ENCODE measurements around the gene RAPSN.

The RAPSN gene

DNA sequence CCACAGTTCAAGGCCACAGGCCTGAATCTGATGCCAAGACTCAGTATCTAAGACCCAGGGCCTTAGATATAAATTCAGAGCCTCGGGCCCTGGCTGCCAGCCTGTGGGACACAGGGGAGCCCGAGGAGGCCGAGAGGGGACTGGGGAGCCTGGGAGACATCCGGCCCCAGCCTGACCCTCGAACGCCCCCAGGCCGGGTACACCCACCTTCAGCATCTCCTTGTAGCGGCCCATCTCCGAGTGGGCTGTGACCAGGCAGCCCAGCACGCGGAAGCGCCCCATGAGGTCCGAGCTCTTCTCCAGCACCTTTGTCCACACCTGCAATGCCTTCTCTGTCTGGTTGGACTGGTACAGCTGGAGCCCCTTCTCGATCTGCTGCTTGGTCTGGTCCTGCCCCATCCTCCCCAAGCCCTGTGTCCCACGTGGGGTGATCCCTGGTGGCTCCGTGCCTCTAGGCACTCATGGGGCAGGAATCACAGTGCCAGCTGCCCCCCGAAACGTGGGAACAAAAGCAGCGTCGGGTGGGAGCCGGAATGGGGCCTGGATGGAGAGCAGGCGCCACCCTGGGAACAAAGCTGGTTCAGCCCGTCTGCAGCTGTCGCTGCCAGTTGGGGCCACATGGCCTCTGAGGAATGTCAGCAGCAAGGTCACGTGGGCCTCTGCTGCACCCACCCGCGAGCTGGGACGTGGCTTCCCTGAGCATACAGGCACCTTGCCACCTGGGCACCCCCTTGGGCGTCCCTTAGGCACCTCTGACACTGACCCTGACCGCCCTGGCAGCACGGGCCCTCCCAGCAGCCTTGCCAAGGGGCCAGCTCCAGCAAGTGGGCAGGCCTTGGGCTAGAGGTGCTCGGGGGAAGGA lies at the start of gene RAPSN:
TSS of gene RAPSN (minus strand) at position 571 of the 862 bp plus-strand sequence. CDS start at position 399, 172 bp downstream.
- no peak for DNase-seq (ENCODE audit: low read depth, low spot score)

GRCh38 chr11:47498149-47498548 lies 49.2 kb upstream of the RAPSN start:
- DNase-seq (ENCODE audit: low read depth, low spot score), result no peak

- DNase-seq (ENCODE audit: low read depth, low spot score), result no peak
Measured at GRCh38 chr11:47496808-47497207, 47.9 kb upstream of the RAPSN start.

GRCh38 chr11:47495856-47496217 lies 46.9 kb upstream of the RAPSN start:
- no peak for DNase-seq (ENCODE audit: low read depth, low spot score)

DNA sequence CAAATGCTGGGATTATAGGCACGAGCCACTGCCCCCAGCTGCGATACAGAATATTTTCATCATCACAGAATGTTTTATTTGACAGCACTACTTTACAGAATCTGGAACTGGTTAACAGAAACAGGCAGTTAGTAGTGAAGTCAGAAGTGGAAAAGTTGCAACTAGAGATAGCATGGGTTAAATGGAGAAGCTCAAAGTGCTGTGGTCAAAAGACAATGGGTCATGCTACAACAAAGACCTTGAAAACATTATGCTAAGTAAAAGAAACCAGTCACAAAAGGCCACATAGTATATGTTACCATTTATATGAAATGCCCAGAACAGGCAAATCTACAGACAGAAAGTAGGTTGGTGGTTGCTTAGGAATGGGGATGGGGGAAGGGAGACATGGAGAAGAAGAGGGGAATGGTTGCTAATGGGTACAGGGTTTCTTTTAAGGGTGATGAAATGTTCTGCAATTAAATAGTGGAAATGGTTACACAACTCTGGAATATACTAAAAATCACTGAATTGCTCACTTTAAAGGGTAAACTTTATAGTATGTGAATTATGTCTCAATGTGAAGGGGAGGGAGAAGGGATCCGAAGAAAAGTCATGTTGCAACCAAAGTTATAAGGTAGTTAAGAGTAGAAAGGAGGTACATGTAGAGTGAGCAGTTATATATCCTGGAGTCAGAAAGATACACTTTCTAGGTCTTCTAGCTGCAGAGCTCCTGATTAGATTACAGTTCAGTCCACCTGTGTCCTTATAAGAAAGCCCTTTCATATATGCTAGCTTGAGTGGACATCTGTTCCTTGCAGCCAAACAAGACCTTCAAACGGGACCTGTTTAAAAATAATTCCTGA lies 46.3 kb upstream of the RAPSN start:
- no peak for DNase-seq (ENCODE audit: low read depth, low spot score)

GRCh38 chr11:47489395-47489755 lies 40.4 kb upstream of the RAPSN start:
- no peak for DNase-seq (ENCODE audit: low read depth, low spot score)

GRCh38 chr11:47488674-47489394 lies 39.9 kb upstream of the RAPSN start:
- DNase-seq (ENCODE audit: low read depth, low spot score), result no peak

DNA sequence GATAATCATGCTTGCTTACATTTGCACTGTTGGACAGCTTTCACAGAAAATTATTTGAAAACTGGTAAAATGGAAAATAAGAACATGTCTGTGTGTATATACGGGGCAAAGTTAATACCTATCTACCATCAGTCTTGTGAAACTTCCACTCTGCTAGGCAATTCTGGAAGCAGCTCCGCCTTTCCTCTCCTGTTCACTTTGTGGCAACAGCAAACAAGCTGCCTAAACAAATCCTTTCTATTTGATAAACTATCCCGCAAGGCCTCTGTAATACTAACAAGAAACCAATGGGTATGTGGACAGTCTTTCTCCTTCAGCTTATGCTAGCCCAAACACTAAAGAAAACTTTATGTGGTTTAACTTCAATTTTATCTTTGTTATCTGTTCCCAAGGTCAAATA lies 39.2 kb upstream of the RAPSN start:
- DNase-seq (ENCODE audit: low read depth, low spot score), result no peak

- DNase-seq (ENCODE audit: low read depth, low spot score), result no peak
Measured at GRCh38 chr11:47487421-47487820, 38.5 kb upstream of the RAPSN start.

GRCh38 chr11:47485107-47485506 lies 36.2 kb upstream of the RAPSN start:
- DNase-seq (ENCODE audit: low read depth, low spot score), result no peak

DNA sequence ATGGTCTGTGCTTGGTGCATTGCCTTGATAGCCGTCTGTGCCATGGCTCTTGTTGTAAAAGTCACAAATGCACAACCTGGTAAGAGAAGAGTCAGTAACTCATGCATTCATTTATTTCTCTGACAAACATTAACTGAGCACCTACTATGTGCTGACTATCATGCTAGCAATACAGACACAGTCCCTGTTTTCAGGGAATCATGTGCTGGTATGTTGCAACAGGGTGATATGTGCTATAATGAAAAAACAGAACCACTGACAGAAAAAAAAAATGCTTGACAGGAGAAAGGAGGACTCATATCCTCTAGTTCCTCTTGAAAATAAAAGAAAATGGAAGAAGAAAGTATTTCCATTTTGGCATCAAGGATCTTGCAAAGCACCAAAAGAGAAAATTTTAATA lies 34.5 kb upstream of the RAPSN start:
- no peak for DNase-seq (ENCODE audit: low read depth, low spot score)

DNA sequence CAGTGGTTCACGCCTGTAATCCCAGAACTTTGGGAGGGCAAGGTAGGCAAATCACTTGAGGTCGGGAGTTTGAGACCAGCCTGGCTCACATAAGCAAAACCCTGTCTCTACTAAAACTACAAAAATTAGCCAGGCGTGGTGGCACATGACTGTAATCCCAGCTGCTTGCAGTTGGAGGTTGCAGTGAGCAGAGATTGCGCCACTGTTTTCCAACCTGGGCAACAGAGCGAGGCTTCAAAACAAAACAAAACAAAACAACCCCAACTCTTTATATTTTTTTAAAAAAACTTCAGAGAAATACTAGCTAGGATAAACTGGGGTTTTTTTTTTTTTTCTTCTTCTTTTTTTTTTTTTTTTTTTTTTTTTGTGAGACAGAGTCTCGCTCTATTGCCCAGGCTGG lies 31.8 kb upstream of the RAPSN start:
- no peak for DNase-seq (ENCODE audit: low read depth, low spot score)

DNA sequence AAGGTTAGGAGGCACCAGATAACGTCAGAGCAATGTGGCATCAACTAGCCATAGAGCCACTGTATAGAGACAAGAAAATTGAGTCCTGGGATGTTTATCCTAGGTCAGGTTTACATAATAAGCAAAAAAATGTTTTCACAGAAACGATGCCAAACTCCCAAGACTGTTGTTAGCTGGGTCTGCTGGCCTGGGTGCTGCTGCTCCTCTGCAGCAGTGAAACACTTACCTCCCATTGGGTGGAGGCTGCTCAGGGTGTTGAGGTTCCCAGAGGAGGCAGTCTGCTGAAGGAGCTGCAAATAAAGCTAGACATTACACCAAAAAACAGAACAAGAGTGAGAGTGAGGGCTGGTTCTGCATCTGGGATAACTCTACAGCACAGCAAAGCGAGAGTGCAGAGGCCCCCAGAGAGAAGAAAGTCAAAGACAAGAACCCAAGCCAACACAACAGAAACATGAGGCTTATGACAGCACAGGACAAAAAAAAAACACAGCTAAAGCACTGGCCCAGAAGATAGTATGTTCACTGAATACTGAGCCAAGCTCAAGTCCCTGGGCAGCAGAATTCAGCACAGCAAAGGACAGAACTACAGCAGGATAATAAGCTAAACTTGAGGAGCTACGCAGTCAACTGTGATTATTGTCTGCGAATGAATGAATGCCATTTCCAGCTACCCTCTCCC lies 29.9 kb upstream of the RAPSN start:
- DNase-seq (ENCODE audit: low read depth, low spot score), result no peak

GRCh38 chr11:47477753-47478152 lies 28.8 kb upstream of the RAPSN start:
- DNase-seq (ENCODE audit: low read depth, low spot score), result no peak

DNA sequence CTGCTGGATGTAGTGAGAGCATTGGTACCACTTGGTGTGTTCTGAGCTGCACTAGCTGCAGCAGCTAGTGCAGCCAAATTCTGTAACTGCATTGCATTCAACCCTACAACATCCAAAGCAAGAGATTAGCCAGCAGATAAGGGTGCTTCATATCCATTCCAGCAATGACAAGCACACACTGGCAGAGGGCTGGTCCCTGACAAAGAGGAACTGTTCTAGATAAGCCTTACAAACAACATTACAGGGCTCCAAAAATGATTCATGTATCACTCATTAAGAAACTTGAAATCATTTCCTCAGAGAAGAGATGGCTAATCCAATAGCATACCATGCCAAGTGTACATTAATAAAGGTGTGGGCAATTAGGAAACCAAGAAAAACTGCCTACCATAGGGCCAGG lies 28.4 kb upstream of the RAPSN start:
- DNase-seq (ENCODE audit: low read depth, low spot score), result no peak

DNA sequence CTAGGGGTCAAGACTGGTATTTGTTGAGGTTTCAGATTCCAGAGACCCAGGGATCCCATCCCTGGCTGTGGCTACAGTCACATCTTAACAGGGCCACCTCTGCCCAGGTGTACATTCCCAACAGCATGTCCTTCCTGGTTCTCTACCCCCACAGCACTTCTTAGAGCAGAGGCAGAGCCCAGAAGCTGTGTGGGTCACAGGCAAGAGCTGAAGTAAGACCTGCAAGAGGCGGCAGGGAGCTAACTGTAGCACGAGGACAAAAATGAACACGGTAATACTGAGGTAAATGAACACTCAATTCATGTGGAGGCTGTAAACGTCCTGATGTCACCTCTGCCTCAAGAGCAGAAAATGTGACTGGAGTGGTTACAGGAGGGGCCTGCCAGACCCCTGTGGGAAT lies 21.7 kb upstream of the RAPSN start:
- DNase-seq (ENCODE audit: low read depth, low spot score), result no peak

DNA sequence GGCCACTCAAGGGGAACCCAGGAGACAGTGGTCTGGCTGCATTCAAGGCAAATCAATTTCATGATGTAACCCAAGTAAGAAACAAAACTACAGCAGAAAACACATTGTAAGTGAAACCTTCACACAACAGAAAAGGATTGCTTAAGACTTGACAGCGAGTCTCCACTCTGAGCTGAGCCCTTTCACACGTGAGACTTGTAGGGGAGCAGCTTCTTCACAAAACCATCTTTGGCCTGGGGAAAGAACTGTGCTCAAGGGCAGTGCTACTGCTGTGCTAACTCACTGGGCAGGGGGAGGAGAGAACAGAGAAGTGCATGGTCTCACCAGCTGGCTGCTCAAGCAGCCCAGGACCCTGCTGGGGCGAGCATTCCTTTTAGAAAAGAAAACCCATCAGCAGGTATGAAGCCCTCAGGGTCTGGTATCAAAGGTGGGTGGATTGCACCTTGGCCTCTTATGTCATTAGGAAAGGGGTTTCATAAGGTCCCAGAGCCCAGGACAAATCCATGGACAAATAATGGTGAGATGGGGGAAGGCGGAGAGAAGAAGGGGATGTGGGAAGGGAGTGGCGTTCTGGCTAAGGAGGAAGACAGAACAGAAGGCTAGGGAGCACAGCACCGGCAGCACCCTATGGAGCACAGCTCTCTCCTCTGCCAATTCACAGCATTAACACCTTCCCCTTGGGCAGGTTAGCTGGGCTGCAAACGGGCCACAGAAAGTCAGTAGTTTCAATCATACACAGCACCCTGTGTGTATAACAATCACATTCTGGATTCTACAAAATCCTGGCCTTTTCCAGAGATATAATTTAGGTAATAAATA lies 20.6 kb upstream of the RAPSN start:
- no peak for DNase-seq (ENCODE audit: low read depth, low spot score)

- peak; percentile 27 for DNase-seq (ENCODE audit: low read depth, low spot score)
Measured at GRCh38 chr11:47468598-47469214, 19.8 kb upstream of the RAPSN start.

- no peak for DNase-seq (ENCODE audit: low read depth, low spot score)
Measured at GRCh38 chr11:47467357-47467756, 18.4 kb upstream of the RAPSN start.

DNA sequence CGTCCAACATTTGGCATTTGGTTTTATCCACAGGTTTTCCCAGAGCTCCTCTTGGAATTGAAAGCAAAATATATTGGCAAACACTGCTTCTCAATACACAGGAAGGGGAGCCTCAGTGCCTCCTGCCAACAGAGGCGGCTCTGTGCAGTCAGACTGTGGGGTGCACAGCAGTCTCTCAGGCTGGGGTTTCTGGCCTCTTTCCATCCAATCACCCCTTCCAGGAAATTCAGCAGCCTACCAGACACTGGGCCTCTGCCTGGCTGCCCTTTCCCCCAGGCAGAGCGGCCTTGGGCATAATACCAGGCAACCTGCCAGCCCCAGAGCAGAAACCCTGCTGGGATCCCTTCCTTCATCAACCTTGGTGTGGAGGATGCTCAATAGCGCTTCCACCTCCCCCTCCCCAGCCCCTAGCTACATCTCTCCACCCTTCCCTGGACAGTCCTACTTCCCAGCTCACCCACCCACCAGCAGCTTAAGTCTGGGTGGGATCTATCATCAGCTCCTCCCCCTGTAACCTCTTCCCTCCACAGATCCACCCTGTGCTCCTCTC lies 17.8 kb upstream of the RAPSN start:
- peak; percentile 67 for DNase-seq (ENCODE audit: low read depth, low spot score)
